ENCODE measurements around the gene CTSH.

GRCh38 chr15:78955355-78955754 is 10.5 kb upstream of the CTSH start:
- TF ChIP-seq POLR2A (IDR thresholded peaks at IDR 0.05), result no peak
- TF ChIP-seq CTCF (IDR thresholded peaks at IDR 0.05), result no peak
